ENCODE data around the gene PARPBP.
"Not testable (repeated sequence)": the region's sequence is repeated elsewhere in the genome, so short reads cannot be mapped to it uniquely, and the experiment has no call there.

PARPBP gene

DNA sequence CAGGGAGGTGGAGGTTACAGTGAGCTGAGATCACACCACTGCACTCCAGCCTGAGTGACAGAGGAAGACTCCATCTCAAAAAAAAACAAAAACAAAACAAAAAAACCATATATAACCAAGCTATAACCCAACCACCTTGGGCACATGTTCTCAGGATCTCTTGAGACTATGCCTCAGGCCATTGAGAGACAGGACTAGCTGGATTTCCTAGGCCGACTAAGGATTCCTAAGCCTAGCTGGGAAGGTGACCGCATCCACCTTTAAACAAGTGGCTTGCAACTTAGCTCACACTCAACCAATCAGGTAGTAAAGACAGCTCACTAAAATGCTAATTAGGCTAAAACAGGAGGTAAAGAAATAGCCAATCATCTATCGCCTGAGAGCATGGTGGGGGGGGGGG, 35.2 kb downstream of the PARPBP start:
- not testable (repeated sequence) for DNase-seq

DNA sequence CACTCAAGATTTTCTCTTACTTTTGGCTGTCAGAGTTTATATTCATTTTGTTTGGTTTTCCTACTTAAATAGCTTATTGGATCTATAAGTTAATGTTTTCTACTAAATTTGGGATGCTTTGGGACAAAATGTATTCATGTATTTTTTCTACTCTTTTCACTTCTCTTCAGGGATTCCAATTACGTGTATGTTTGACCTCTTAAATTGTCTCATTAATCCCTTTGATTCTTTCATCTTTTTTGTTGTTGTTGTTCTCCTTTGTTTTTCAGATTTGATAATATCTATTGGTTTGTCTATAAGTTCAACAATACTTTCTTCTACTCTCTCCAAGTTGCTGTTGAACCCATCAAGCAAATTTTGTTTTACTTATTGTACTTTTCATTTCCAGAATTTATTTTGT, 43.4 kb downstream of the PARPBP start:
- no peak for DNase-seq

DNA sequence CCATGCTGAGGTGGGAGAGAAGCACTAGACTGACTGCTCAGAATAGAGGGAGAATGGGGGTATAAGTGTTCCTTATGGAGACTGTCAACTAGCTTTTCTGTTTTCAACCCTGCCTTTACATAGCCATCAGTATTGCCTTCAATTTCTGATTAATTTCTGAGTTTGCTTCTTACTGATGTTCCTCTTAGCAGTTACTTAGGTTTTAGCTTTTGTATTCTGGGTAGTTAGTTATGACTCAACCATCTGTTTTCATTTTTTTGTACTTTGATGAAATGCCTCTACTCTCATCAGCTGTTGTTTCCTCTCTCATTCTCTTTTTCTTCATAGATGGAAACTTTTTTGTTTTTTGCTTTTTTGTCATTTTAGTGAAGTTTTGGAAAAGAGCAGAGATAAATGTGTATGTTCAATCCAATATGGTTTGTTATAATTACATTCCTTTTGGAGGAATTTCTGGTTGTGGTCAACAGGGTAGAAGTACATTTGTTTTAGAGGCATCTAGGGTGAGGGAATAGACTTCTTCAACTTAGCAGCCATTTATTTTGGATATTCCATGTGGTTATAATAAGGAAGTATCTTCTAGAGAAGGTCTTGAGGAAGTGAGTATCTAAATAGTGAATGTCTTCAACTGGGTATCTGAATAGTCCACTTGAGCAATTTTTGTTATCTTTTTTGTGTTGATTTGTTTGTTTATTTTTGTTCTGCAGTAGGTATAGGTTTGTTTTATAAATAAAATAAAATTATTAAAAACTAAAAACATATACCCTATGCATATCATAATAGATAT, 48.0 kb downstream of the PARPBP start:
- DNase-seq = peak; percentile 29

DNA sequence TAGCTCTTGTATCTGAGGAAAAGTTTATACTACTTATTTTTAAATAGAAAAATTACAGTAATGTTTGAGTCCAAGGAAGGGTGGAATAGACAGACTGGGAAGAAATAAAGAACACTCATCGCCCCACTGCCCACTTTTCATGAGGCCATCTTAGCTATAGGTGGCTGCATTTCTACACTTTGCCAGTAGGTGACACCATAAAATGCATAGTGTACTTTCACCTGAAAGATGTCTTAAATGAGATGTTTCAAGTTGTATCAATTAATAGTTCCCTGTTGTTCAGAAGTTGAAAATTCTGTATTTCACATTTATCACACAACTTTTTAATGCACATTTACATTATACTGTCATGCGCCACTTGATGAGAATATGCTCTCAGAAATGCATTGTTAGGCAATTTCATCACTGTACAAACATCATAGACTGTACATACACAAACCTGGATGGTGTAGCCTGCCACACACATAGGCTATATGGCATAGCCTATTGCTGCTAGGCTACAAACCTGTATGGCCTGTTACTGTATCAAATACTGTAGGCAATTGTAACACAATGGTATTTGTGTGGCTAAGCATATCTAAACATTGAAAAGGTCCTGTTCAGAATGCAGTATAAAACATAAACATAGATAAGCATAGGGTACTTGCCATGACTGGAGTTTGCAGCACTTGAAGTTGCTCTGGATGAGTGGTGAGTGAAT, 50.1 kb downstream of the PARPBP start:
- peak; percentile 22 for DNase-seq

DNA sequence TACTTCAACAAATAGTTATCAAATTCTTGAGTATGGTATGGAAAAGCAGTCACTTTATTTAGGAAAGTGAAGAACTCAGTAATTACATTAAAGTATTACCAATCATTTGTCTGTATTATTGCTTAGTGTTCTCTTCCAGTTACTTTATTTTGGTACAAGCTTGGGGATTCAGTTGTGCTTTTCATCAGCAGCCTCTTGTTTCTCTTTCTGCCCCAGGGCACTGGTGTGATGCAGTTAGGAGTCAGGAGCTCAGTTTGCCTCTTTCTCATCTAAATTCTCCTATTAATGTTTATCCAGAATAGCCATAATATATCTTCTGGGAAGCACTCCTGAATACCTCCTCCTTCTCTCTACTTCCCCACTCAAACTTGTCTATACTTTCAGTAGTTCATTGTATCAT, 52.0 kb downstream of the PARPBP start:
- no peak for DNase-seq

DNA sequence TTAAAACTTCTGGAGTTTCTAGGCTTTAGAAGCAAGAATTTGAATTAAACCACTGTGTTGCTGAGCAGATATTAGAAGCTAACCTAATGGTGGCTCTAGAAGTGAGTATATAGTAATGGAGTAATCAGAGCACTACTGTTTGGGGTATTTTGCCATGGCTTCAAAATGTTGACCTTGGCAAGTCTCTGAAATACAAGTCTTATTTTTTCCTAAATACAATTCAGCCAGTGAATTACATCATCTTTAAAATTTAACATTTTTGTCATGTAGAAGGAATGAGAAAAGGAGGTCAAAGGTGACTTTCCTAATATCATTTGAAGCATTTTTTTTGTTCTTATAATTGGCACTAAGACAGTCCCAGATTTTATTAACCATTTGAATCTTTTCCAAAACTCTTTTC, 52.5 kb downstream of the PARPBP start:
- peak; percentile 34 for DNase-seq

DNA sequence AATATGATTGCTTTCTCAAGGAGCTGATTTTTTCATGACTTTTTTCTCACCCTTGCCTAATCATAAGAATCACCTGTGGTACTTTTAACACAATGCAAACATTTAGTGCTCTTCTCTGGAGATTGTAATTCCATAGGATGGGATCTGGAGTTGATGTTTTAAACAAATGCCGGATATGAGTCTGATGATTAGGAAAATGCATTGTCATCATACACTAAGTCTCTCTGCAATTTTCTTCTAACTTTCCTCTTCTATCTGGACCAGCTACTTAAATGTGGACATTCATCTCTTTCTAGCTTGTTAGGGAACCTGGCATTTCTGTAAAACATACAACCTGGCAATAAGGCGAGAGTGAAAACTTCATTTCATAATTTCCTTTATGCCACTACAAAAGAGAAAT, 54.1 kb downstream of the PARPBP start:
- no peak for DNase-seq

DNA sequence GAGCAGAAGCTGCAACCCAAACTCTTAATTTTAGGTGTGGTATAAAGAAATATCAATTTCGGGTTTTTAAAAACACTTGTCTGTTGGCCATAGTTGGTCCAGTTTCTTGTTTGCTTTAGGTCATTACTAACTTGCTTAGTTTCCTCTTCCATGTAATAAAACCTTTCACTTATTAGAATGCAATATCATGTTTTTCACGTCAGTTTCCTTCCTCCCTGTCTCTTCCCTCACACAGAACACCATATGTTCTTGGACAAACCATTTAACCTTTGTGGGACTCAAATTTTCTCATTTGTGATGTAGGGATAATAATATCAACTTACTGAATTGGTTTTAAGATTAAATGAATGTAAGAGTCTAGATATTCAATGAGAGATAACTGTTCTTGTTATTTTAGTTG, 54.8 kb downstream of the PARPBP start:
- DNase-seq = no peak

DNA sequence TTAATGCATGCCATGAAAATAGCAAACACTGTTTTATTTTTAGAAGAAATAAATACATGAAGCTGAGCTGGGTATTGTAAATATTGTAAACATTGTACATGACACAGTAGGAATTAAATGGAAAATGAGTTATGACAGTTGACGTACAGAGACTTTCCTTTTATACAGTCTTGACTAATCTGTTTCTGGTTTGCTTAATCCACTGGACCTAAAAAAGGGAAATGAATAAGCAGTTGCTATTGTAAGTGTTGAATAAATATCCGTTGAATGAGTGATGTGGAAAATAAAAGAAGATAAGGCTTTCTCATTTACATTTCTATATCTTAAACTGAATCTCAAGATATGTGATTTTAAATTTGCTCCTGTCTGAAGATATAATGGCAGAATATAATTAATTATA, 62.7 kb downstream of the PARPBP start:
- DNase-seq = peak; percentile 10

DNA sequence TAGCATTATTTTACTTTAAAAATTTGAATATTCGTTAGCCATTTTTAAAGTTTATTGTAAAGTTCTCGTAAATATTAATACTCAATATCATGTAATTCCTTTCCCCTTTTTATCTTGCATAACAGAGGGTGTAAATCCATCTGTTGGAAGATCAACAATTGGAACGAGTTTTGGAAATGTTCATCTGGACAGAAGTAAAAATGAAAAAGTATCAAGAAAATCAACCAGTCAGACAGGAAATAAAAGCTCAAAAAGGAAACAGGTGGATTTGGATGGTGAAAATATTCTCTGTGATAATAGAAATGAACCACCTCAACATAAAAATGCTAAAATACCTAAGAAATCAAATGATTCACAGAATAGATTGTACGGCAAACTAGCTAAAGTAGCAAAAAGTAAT, 75.8 kb downstream of the PARPBP start:
- DNase-seq = no peak

DNA sequence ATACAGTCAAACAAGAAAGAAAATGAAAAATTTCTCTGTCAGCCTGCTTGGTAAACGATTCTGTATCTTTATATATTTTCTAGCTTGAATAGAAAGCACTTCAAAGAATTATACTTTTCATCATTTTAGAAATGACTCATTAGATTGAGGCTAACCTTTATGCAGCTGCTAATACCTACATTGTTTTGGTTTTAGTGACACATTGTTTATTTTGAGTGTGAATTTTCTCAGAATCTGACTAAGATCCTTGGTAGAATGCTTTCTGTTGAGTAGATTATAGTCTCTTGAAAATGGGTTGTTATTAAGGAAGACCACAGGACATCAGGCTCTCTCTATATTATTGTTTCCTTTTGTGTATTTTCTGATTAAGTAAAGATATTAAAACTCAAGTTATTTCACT, 77.8 kb downstream of the PARPBP start, which contains the start of gene PMCH:
TSS of gene PMCH (minus strand) at position 45 of the 400 bp plus-strand sequence. CDS start 63 bp downstream, outside the sequence.
- DNase-seq = peak; percentile 70

DNA sequence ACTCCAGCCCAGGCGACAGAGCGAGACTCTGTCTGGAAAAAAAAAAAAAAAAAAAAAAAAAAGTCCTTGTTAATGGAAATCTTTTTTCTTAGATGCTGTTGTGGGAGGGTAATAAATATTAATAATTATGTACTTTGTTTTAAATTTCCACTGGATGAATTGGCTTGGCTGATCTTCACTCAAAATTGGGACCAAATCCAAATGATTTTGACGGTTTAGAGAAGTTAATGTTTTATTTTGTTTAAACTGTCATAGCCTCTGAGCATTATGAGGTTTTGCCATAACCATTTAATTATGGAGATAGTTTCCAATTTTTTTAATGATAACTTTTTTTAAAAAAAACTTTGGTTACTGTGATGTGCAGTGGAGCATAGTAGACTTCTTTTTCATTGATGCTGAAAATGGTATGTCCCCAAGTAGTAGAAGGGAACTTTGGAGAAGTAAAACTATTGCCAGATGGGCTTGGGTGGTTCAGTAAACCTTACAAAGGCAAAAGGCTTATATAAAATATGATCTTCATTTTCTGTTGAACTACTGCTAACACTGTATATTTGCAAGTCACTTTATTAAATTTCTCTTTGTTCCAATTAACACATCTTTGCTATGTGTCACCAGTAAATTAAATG, 81.6 kb downstream of the PARPBP start:
- no peak for DNase-seq

DNA sequence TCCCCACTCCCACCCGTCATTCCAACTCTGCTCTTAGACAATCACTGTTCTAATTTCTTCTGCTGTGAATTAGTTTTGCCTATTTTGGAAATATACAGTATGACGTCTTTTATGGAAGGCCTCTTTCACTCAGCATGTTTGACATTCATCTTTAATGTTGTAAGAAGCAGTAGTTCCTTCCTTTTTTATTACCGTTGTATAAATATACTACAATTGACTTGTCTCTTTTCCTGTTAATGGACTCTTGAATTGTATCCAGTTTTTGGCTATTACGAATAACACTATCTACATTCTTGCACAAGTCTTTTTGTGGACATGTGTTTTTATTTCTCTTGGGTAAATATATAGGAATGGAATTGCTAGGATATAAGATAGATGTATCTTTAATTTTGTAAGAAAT, 82.6 kb downstream of the PARPBP start:
- DNase-seq = no peak

DNA sequence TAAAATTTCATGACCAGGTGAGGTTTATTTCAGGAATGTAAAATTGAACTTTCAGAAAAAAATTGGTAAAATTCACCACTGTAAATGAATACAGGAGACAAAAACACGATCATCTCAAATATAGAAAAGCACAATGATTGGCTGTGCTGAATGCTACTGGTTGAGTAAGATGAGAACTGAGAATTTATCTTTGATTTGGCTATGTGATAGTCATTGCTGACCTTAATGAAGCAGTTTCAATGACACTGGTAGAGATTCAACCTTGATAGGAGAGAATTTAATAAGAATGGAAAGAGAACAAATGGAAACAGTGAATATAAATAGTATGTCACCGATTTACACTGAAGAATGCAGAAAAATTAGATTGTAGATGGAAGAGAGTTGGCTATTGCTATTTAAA, 84.0 kb downstream of the PARPBP start:
- no peak for DNase-seq

DNA sequence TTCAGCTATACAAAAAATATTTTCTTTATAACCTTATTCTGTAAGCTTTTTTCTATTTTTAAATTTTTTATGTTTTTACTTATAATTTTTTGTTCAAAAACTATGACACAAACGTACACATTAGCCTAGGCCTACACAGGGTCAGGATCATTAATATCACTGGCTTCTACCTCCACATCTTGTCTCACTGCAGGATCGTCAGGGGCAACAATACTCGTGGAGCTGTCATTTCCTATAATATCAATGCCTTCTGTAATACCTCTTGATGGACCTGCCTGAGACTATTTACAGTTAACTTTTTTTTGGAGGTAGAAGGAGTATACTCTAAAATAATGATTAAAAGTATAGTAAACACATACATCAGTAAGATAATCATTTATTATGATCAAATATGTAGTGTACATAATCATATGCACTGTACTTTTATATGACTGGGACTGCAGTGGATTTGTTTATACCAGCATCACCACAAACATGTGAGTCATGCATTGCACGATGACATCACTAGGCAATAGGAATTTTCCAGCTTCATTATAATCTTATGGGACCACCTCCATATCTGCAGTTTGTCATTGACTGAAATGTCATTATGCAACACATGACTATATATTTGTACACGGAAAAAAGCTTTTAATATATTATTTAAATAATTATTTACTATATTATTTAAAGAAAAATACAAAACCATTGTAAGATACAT, 96.2 kb downstream of the PARPBP start:
- peak; percentile 78 for DNase-seq

DNA sequence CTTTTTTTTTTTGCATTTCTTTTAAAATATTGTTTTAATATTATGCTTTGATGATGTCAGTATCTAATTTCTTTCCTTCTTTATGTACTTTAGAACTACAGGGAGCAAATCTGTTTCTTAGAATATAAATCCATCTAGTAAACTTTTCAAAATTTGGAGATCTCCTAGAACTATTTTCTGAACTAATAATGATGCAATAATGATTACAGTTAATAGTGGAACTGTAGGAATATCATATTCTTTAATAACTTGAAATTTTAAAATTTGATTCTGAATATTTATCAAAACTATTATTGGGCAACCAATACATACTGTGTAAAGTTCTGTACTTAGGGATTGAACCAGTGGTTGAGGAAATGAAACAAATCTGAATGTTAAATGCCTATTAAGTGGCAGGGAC, 100.8 kb downstream of the PARPBP start:
- DNase-seq = no peak

DNA sequence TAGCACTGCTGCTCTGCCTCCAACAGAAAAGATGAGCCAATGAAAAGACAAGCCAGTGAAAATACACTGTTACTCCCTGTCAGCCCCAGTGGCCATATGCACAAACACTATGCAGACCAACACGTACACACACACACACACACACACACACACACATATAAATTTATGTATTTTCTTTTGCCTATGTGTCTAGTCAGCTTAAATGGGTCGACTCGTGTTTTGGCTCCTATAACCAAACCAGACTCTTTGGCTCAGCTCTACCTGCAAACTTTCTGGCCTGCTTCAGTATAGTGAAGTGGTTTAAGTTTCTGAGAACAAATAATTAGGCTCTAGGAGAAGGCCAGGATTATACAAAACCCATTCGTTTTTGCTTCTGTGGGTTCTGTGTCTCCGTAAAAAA, 108.0 kb downstream of the PARPBP start:
- no peak for DNase-seq

DNA sequence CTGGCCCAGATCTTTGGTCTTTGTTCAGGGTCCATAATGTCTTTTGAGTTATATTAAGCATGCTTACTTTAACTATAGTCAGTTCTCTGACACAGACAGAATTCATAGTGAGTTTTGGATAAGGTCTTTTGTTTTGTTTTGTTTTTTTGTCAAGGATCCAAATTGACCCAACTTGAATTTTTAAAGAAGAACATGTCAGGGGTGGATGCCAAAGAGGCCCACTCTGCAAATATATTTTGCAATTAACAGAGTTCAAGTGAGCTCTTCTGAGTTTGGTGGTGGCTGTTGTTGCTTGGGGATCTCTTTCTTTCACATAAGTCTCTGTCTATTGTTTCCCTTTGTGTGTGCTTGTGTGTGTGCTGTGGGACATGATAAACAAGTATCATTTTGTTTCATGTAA, 112.1 kb downstream of the PARPBP start:
- no peak for DNase-seq

DNA sequence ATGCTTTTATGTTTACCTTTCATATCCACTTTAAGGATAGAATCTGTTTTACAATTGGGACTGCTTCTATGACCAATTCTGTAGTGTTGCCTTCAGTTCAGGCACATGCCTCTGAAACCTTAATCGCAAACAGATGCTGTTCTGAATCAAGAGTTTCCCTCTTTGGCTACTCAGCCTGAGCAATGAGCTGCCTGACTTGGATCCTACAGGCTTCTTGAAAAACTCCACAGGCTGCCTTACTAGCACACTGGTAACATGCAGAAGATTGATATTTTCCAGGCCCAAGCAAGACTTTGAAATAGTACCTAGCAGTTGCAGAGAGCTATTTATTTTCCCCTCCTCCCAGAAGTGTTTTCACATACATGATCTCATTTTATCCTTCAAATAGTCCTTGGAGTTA, 112.5 kb downstream of the PARPBP start:
- DNase-seq = no peak

DNA sequence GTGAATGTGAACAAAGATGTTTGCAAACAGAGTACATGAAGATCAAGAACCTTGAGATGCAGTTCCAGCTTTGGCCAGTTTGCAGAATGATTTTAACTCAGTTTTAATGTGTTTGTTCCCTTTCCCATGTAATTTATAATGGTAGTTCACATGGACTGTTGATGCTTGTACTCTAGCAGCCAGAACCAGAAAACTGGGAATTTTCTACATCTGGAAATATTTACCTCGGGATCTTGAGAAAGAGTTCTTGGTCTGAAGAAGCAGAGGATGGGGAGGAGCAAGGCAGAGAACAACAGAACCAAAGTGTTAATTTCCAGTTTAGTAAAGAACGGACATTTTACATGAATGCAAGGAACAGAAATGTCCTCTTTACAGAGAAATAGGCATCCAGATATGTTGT, 114.6 kb downstream of the PARPBP start:
- no peak for DNase-seq

DNA sequence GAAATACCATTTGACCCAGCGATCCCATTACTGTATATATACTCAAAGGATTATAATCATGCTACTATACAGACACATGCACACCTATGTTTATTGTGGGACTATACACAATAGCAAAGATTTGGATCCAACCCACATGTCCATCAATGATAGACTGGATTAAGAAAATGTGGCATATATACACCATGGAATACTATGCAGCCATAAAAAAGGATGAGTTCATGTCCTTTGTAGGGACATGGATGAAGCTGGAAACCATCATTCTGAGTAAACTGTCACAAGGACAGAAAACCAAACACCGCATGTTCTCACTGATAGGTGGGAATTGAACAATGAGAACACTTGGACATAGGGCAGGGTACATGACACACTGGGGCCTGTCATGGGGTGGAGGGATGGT, 120.9 kb downstream of the PARPBP start:
- not testable (repeated sequence) for DNase-seq
